Tibial artery (tissue), 4 donors: ENCODE measurements around the gene NTM.

Experiments used
- DNase-seq, 2 donors: peaks; one replicate each; pipeline ENCODE4 v3.0.0-alpha.2; 2019
- H3K27ac ChIP-seq, 2 donors: fragments of 200-600 bp; sonication (generic) in 1 of 2; 1 replicate in 1 of 2; 2 replicates in 1 of 2; pipeline ENCODE4 v1.5.1; 2018 to 2019; ENCODE audit warnings: mild to moderate bottlenecking in 1 of 2
- H3K27me3 ChIP-seq, 2 donors: fragments of 200-600 bp; sonication (generic) in 1 of 2; one replicate each; pipeline versions ENCODE4 v1.5.1 to v1.6.0; 2016 to 2019
- H3K36me3 ChIP-seq, 3 donors: fragments of 200-600 bp; sonication (generic) in 2 of 3; one replicate each; pipeline ENCODE4 v1.5.1; 2016 to 2019; ENCODE audit warnings: mild to moderate bottlenecking in 2 of 3
- H3K4me1 ChIP-seq, 4 donors: fragments of 200-600 bp; sonication (generic) in 2 of 4; 1 replicate in 3 of 4; 2 replicates in 1 of 4; pipeline ENCODE4 v1.5.1; 2016 to 2019
- H3K4me3 ChIP-seq, 2 donors: fragments of 200-600 bp; sonication (generic) in 1 of 2; 1 replicate in 1 of 2; 2 replicates in 1 of 2; pipeline ENCODE4 v1.5.1; 2018 to 2019; ENCODE audit warnings: mild to moderate bottlenecking in 2 of 2
- H3K9me3 ChIP-seq, 3 donors: fragments of 200-600 bp; sonication (generic) in 1 of 3; one replicate each; pipeline ENCODE4 v1.5.1; 2016 to 2019
- intact Hi-C: fragments of 100-400 bp; cut with DNase I; formaldehyde crosslinking; loops from one replicate; pipeline ENCODE4 v1.15.0; 2023; ENCODE audit warnings: low total_unique reads
- TF ChIP-seq, protein P1 (sequence below), 2 experiments: fragments of 200-600 bp in 1 of 2; fragments of 450-650 bp in 1 of 2; IDR thresholded peaks; one replicate each; pipeline ENCODE4 v1.5.1; 2017 to 2019; ENCODE audit warnings: antibody characterized with exemption in 2 of 2, mild to moderate bottlenecking in 1 of 2, moderate library complexity in 1 of 2

NTM gene

DNA sequence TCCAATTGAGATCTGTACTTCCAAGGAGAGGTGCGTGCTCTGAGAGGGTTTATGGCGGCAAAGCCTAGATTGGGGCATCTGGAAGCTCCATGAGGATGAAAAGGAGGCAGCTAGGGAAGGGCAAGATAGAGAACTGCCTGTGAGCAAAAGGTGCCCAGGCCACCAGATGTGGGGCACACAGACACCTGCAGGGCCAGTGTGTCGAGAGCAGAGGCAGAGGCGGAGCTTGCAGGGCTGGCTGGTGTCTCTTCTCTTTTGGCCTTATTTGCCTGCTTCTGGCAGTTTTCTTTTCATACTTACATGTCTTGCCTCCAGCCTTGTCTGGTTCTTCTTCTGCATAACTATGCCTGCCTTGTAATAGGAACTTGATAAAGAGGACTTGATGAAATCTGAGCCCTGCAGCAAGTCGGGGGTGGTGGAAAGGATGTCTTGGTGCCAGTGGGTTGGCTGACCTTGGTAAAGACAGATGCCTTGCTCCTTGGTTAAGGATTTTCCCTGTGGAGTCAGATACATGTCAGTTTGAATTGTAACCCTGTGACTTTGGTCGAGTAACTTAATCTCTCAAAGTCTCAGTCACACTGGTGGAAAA lies 680.3 kb downstream of the NTM start:
- intact Hi-C loops = no loop called here
- no peaks in the 10 kb centered on the region for H3K4me1 ChIP-seq
- DNase-seq = no peak
- no peaks in the 10 kb centered on the region for H3K27me3 ChIP-seq
- H3K36me3 ChIP-seq = no peaks in the 10 kb centered on the region
- H3K9me3 ChIP-seq = no peaks in the 10 kb centered on the region
- no peak overlapping the region for H3K4me3 ChIP-seq
- H3K27ac ChIP-seq = no peak overlapping the region
- TF ChIP-seq, protein P1, sequence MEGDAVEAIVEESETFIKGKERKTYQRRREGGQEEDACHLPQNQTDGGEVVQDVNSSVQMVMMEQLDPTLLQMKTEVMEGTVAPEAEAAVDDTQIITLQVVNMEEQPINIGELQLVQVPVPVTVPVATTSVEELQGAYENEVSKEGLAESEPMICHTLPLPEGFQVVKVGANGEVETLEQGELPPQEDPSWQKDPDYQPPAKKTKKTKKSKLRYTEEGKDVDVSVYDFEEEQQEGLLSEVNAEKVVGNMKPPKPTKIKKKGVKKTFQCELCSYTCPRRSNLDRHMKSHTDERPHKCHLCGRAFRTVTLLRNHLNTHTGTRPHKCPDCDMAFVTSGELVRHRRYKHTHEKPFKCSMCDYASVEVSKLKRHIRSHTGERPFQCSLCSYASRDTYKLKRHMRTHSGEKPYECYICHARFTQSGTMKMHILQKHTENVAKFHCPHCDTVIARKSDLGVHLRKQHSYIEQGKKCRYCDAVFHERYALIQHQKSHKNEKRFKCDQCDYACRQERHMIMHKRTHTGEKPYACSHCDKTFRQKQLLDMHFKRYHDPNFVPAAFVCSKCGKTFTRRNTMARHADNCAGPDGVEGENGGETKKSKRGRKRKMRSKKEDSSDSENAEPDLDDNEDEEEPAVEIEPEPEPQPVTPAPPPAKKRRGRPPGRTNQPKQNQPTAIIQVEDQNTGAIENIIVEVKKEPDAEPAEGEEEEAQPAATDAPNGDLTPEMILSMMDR (IDR thresholded peaks at IDR 0.05) = no peak

DNA sequence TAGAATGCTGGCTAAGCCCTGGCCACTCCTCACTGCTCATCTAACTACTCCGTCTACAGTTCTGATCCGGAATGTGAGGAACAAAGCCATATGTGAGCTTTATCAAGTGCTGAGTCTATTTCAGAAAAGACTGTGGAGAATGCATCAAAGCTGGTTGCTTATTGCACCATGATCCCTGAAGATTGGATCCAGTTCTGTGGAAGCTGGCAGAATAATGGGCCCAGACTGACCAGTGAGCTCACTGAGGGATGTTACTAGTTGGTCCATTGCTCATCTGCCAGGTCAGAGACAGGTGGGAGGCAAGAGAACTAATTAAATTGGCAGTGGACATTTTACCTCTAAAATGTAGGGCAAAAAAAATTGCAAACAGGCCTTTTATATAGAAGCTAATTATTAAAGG lies 681.3 kb downstream of the NTM start:
- H3K27me3 ChIP-seq = no peaks in the 10 kb centered on the region
- H3K9me3 ChIP-seq = no peaks in the 10 kb centered on the region
- TF ChIP-seq, protein P1 (IDR thresholded peaks at IDR 0.05) = no peak
- no peaks in the 10 kb centered on the region for H3K36me3 ChIP-seq
- intact Hi-C loops = no loop called here
- H3K4me1 ChIP-seq = no peaks in the 10 kb centered on the region
- no peak for DNase-seq
- H3K27ac ChIP-seq = no peak overlapping the region
- H3K4me3 ChIP-seq = no peak overlapping the region

DNA sequence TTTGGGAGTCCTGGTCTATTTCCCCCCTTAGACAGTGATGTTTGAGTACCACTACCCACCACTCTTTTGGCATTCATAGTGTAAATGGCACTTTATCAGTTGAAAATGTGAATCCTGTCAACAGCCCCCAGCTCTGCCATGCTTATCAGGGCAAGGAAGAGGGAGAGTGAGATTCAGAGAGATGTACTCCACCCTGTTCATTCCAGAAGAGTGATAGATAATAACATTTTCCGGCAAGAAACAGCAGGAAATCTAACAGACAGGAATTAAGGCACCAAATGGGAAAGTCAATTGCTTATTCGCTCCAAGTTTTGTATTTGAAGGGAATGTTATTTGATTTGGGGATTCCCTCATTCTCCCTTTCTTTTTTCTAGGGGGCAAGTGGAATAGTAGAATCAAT lies 681.9 kb downstream of the NTM start:
- no peak for DNase-seq
- H3K36me3 ChIP-seq = no peaks in the 10 kb centered on the region
- no peaks in the 10 kb centered on the region for H3K4me1 ChIP-seq
- intact Hi-C loops = no loop called here
- no peak overlapping the region for H3K4me3 ChIP-seq
- no peak overlapping the region for H3K27ac ChIP-seq
- H3K9me3 ChIP-seq = no peaks in the 10 kb centered on the region
- TF ChIP-seq, protein P1 (IDR thresholded peaks at IDR 0.05) = no peak
- H3K27me3 ChIP-seq = no peaks in the 10 kb centered on the region

DNA sequence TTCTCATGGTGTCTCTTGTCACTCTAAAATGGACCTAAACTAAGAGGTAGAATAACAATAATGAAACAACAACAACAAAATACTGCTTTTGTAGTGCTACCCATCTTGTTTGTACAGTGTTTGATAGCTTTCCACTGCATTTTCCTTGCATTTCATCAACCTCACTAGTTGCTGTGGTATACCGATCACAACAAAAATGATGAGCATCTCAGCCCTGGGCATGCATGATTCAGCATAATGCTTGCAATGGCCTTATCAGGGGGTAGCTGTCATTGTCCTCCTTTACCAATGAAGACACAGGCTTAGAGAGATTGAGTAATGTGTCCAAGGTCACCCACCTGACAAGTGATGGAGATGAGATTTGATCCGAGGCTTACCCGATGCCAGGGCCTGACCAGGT lies 682.5 kb downstream of the NTM start:
- Histone ChIP-seq H3K36me3 (no peaks in the 10 kb centered on the region), H3K27ac (no peak overlapping the region), H3K9me3 (no peaks in the 10 kb centered on the region), H3K4me3 (no peak overlapping the region), H3K27me3 (no peaks in the 10 kb centered on the region), H3K4me1 (no peaks in the 10 kb centered on the region)
- TF ChIP-seq, protein P1 (IDR thresholded peaks at IDR 0.05) = no peak
- no peak for DNase-seq
- intact Hi-C loops = no loop called here

DNA sequence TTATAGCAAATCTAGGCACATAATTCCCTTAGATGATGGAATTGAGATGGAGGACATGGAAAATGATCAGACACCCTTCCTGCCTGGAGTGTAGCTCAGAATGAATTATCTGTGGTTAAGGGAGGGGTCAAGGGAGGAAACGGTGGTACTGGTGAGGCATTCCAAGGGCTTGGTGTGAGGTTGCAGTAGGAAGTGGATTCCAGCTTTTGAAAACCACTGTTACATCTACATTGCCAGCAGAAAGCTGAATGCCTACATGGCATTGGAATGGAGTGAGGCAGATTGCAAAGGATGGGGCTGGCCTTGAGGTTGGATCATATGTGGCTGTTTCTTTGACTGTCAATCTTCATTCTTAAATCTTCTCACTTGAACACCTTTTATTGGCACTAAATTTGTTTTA lies 684.4 kb downstream of the NTM start:
- intact Hi-C loops = no loop called here
- no peaks in the 10 kb centered on the region for H3K36me3 ChIP-seq
- TF ChIP-seq, protein P1 (IDR thresholded peaks at IDR 0.05) = no peak
- no peak overlapping the region for H3K4me3 ChIP-seq
- H3K9me3 ChIP-seq = no peaks in the 10 kb centered on the region
- H3K27ac ChIP-seq = no peak overlapping the region
- no peak for DNase-seq
- no peaks in the 10 kb centered on the region for H3K4me1 ChIP-seq
- no peaks in the 10 kb centered on the region for H3K27me3 ChIP-seq

DNA sequence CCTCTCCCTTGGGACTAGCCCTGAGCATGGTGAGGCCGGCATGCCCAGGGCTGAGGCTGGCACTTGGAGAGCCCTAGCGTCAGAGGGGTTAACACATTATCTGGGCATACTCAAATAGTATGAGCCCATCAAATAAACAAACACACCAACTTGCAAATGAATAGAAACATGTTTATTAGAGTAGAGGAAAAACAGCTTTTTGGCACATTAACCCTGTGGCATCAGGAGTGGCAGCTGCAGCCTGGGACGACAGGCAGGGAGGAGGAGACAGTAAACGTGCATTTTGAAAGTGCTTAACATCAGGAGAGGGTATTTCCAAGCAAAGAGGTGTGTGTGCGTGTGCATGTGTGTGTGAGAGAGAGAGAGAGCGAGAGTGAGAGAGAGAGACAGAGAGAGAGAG lies 684.9 kb downstream of the NTM start:
- Histone ChIP-seq H3K4me1 (no peaks in the 10 kb centered on the region), H3K27ac (no peak overlapping the region), H3K36me3 (no peaks in the 10 kb centered on the region), H3K4me3 (no peak overlapping the region), H3K9me3 (no peaks in the 10 kb centered on the region), H3K27me3 (no peaks in the 10 kb centered on the region)
- DNase-seq = no peak
- TF ChIP-seq, protein P1 (IDR thresholded peaks at IDR 0.05) = no peak
- intact Hi-C loops = no loop called here
